HEK293T (cell line): Measurements from ENCODE around the gene LRP11.

Experiments
- ELF4 ChIP-seq: fragments of 450-650 bp; IDR thresholded peaks from 2 replicates; pipeline ENCODE4 v1.6.1; 2017; ENCODE audit warnings: antibody characterized with exemption
- HDGF ChIP-seq: fragments of 450-650 bp; IDR thresholded peaks from 2 replicates; pipeline ENCODE4 v1.6.1; 2017; ENCODE audit warnings: antibody characterized with exemption, borderline replicate concordance

GRCh38 chr6:149910721-149911151 lies 46.6 kb upstream of the LRP11 start:
- TF ChIP-seq ELF4 (no peak), HDGF (no peak)
